ENCODE data around the gene SCAMP1. TPM values are rescaled to one million over a fixed set of nuclear protein-coding genes. Genes with fewer than 3 reads are reported as not detected.
A peak's percentile ranks its signal among the peaks of the same experiment; 100 is the strongest.
"Not testable (repeated sequence)": the region's sequence is repeated elsewhere in the genome, so short reads cannot be mapped to it uniquely, and the experiment has no call there.

The SCAMP1 gene
- total RNA-seq, 3 donors from 2014 or later: 31.2 to 52.0 (median 31.8) TPM

DNA sequence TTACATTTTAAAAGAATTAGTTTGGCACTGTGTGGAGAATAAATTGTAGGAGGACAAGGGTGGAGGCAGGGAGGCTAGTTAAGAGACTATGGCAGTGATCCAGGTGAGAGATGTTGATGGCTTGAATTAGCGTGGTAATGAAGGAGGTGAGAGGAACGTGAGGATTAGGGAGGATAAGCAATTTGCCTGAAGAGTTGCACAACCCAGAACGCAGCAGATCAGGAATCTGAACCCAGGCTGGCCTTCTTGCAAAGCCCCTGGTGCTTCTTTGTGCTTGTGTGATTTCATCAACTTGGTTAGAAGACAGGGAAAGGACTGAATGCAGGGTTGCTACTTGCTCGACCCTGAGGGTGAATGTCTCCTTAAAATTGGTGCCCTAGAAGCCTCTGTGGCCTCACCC, 6.9 kb upstream of the SCAMP1 start:
- DNase-seq (ENCODE audit: low spot score in 2 of 2): no peak
- Histone ChIP-seq H3K4me3 (no peak overlapping the region), H3K27me3 (no peaks in the 10 kb centered on the region), H3K9me3 (no peaks in the 10 kb centered on the region), H3K36me3 (no peaks in the 10 kb centered on the region), H3K27ac (no peak overlapping the region), H3K4me1 (peaks cover 0 to 6% of the 10 kb centered on the region in 2 donors)
- no peak for TF ChIP-seq POLR2A (IDR thresholded peaks at IDR 0.05)
- TF ChIP-seq POLR2AphosphoS5 (IDR thresholded peaks at IDR 0.05): no peak
- no peak for TF ChIP-seq CTCF (IDR thresholded peaks at IDR 0.05)
- intact Hi-C loops (cut with DNase I; ENCODE audit: low total_unique reads): loop anchor here (10.0 kb wide), 1 partner anchor 49 kb away; no protein-coding TSS in a partner anchor

DNA sequence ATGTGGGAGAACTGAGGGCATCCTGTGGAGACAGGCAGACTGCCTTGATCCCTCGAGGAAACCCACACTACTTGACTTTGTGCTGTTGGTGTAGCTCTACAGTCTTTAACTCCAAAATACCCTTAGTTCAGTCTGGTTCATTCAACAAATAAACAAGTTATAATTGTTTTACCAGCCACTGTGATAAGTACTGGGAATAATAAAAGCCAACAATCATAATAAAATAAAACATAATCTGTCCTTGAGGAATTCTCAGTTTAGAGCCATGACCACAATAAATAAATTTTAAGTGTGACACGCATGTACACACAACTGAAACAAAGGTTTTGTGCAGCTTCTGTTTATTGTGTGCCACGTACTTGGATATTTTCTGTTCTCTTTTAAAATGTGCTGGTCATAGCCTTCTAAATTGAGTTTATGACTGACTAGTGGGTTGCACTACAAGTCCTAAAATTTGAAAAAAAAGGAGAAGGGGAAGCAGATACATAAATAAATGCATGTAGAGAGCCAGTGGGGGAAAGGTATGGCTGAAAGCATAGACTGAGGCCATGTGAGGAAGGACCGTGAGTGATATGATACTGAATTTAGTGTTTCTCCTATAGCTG, 6.2 kb upstream of the SCAMP1 start:
- peaks cover 0 to 12% of the 10 kb centered on the region in 2 donors for H3K4me1 ChIP-seq
- no peak for TF ChIP-seq POLR2AphosphoS5 (IDR thresholded peaks at IDR 0.05)
- TF ChIP-seq POLR2A (IDR thresholded peaks at IDR 0.05): no peak
- TF ChIP-seq CTCF (IDR thresholded peaks at IDR 0.05): no peak
- intact Hi-C loops (cut with DNase I; ENCODE audit: low total_unique reads): loop anchor here (10.0 kb wide), 1 partner anchor 49 kb away; no protein-coding TSS in a partner anchor
- H3K27ac ChIP-seq: no peak overlapping the region
- H3K4me3 ChIP-seq: no peak overlapping the region
- no peaks in the 10 kb centered on the region for H3K9me3 ChIP-seq
- DNase-seq (ENCODE audit: low spot score in 2 of 2): no peak
- H3K27me3 ChIP-seq: no peaks in the 10 kb centered on the region
- H3K36me3 ChIP-seq: no peaks in the 10 kb centered on the region

- intact Hi-C loops (cut with DNase I; ENCODE audit: low total_unique reads): loop anchor here (10.0 kb wide), 1 partner anchor 51 kb away; no protein-coding TSS in a partner anchor
- no peaks in the 10 kb centered on the region for H3K36me3 ChIP-seq
- peaks cover 0 to 12% of the 10 kb centered on the region in 2 donors for H3K4me1 ChIP-seq
- H3K4me3 ChIP-seq: no peak overlapping the region
- no peak for TF ChIP-seq CTCF (IDR thresholded peaks at IDR 0.05)
- no peak for TF ChIP-seq POLR2A (IDR thresholded peaks at IDR 0.05)
- no peak for TF ChIP-seq POLR2AphosphoS5 (IDR thresholded peaks at IDR 0.05)
- no peaks in the 10 kb centered on the region for H3K27me3 ChIP-seq
- no peak for DNase-seq (ENCODE audit: low spot score in 2 of 2)
- no peaks in the 10 kb centered on the region for H3K9me3 ChIP-seq
- no peak overlapping the region for H3K27ac ChIP-seq
Measured at GRCh38 chr5:78355561-78355960, 4.9 kb upstream of the SCAMP1 start.

- not testable (repeated sequence) for H3K9me3 ChIP-seq; H3K36me3 ChIP-seq; DNase-seq (ENCODE audit: low spot score in 2 of 2); H3K27me3 ChIP-seq
- intact Hi-C loops (cut with DNase I; ENCODE audit: low total_unique reads): loop anchor here (10.0 kb wide), 1 partner anchor 55 kb away; no protein-coding TSS in a partner anchor
- Histone ChIP-seq H3K4me1 (peaks cover 0 to 12% of the 10 kb centered on the region in 2 donors), H3K27ac (peak overlapping the region; percentile 94 to 98), H3K4me3 (peak overlapping the region; percentile 69 to 99 (median 84))
Measured at GRCh38 chr5:78359455-78359830, 974 bp upstream of the SCAMP1 start.

DNA sequence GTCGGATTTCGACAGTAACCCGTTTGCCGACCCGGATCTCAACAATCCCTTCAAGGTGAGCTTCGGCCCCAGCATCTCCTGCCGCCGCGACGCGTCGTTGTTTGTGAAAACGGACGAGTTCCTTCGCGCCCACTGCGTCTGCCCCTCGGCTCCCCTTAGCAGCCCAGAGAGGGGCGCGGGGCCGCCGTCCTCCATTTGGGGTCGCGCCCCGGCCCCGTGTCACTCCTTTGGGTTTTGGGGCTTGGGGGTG, 182 bp downstream of the SCAMP1 start:
- Histone ChIP-seq H3K9me3 (no peaks in the 10 kb centered on the region), H3K4me1 (peaks cover 0 to 12% of the 10 kb centered on the region in 2 donors), H3K27ac (peak overlapping the region; percentile 94 to 98), H3K36me3 (no peaks in the 10 kb centered on the region), H3K27me3 (no peaks in the 10 kb centered on the region), H3K4me3 (peak overlapping the region; percentile 69 to 99 (median 84))
- intact Hi-C loops (cut with DNase I; ENCODE audit: low total_unique reads): no loop called here
- no peak for DNase-seq (ENCODE audit: low spot score in 2 of 2)
- no peak for TF ChIP-seq POLR2A (IDR thresholded peaks at IDR 0.05)
- no peak for TF ChIP-seq POLR2AphosphoS5 (IDR thresholded peaks at IDR 0.05)
- no peak for TF ChIP-seq CTCF (IDR thresholded peaks at IDR 0.05)

Data from breast epithelium (tissue), 4 donors.